WTC11 (cell line): ENCODE data around the gene RCN1. TPM values are rescaled to one million over a fixed set of nuclear protein-coding genes. Genes with fewer than 3 reads are reported as not detected.

Experiments used
- ATAC-seq: fragments of 200-7000 bp; cut with Tn5 transposase; 2 replicates; pipeline ENCODE4 v1.10.0; 2021; ENCODE audit warnings: mild to moderate bottlenecking, moderate library complexity
- CTCF ChIA-PET: fragments of 300-600 bp; sonication (Branson Sonifier 250); formaldehyde crosslinking; loops from one replicate; lab custom pipeline; 2021; ENCODE audit warnings: antibody characterized with exemption; lab: Charles Lee
- POLR2A ChIA-PET: fragments of 350-600 bp; sonication (Branson Sonifier 250); formaldehyde crosslinking; loops from one replicate; lab custom pipeline; 2021; ENCODE audit warnings: antibody characterized with exemption; lab: Charles Lee
- DNase-seq: peaks from one replicate; pipeline ENCODE4 v3.0.0; 2021; ENCODE audit warnings: low spot score
- H3K27ac Mint-ChIP-seq: 2 replicates; pipeline ENCODE4 v1.8.0; 2021; ENCODE audit warnings: mixed read lengths
- H3K27me3 Mint-ChIP-seq: 2 replicates; pipeline ENCODE4 v1.8.0; 2021; ENCODE audit warnings: low read depth, mild to moderate bottlenecking, moderate library complexity, mixed read lengths
- H3K36me3 Mint-ChIP-seq: 2 replicates; pipeline ENCODE4 v1.8.0; 2021; ENCODE audit warnings: mixed read lengths
- H3K4me1 Mint-ChIP-seq: 2 replicates; pipeline ENCODE4 v1.8.0; 2022; ENCODE audit warnings: mixed read lengths
- H3K4me3 Mint-ChIP-seq: 2 replicates; pipeline ENCODE4 v1.8.0; 2021; ENCODE audit warnings: mild to moderate bottlenecking, moderate library complexity, mixed read lengths
- H3K9me3 Mint-ChIP-seq: 2 replicates; pipeline ENCODE4 v1.8.0; 2021; ENCODE audit warnings: mixed read lengths
- ATF1 ChIP-seq: sonication (generic); formaldehyde crosslinking; IDR thresholded peaks from 2 replicates; pipeline ENCODE4 v1.8.1; 2023; ENCODE audit warnings: mild to moderate bottlenecking, moderate library complexity, missing genetic modification reagents
- CBFB ChIP-seq: sonication (generic); formaldehyde crosslinking; IDR thresholded peaks from 2 replicates; pipeline ENCODE4 v1.8.1; 2022; ENCODE audit warnings: mild to moderate bottlenecking, low read depth, missing genetic modification reagents
- ESRRA ChIP-seq: sonication (generic); formaldehyde crosslinking; IDR thresholded peaks from 2 replicates; pipeline ENCODE4 v1.8.1; 2022; ENCODE audit warnings: mild to moderate bottlenecking, missing genetic modification reagents, borderline replicate concordance
- FOXP4 ChIP-seq: sonication (generic); formaldehyde crosslinking; IDR thresholded peaks from 2 replicates; pipeline ENCODE4 v1.8.0; 2022; ENCODE audit warnings: mild to moderate bottlenecking, missing genetic modification reagents
- IRF2 ChIP-seq: sonication (generic); formaldehyde crosslinking; IDR thresholded peaks from 2 replicates; pipeline ENCODE4 v1.8.0; 2022; ENCODE audit warnings: low read depth, missing genetic modification reagents, borderline replicate concordance
- NFATC4 ChIP-seq: fragments of 250-450 bp; sonication (Bioruptor Pico); IDR thresholded peaks from 2 replicates; pipeline ENCODE4 v1.9.0; 2021; ENCODE audit warnings: mild to moderate bottlenecking
- SMAD3 ChIP-seq: sonication (generic); formaldehyde crosslinking; IDR thresholded peaks from 2 replicates; pipeline ENCODE4 v1.8.0; 2022; ENCODE audit warnings: missing genetic modification reagents, mild to moderate bottlenecking, borderline replicate concordance
- total RNA-seq: library from RNA; stranded (reverse); gene quantifications from 3 replicates; pipeline ENCODE4 v1.2.3, GENCODE V29; 2021
- TF ChIP-seq, protein P1 (sequence below): fragments of 250-450 bp; sonication (Bioruptor Pico); IDR thresholded peaks from 2 replicates; pipeline ENCODE4 v1.8.0; 2021; ENCODE audit warnings: mild to moderate bottlenecking
- TF ChIP-seq, protein P2 (sequence below): sonication (generic); formaldehyde crosslinking; IDR thresholded peaks from 2 replicates; pipeline ENCODE4 v1.8.1; 2023; ENCODE audit warnings: mild to moderate bottlenecking, missing genetic modification reagents, moderate library complexity
- TF ChIP-seq, protein P3 (sequence below): fragments of 250-450 bp; sonication (Bioruptor Pico); IDR thresholded peaks from 2 replicates; pipeline ENCODE4 v2.1.2; 2022; ENCODE audit warnings: mild to moderate bottlenecking, moderate library complexity
- TF ChIP-seq, protein P4 (sequence below): sonication (generic); formaldehyde crosslinking; IDR thresholded peaks from 2 replicates; pipeline ENCODE4 v1.8.0; 2022; ENCODE audit warnings: mild to moderate bottlenecking, missing genetic modification reagents

Gene RCN1
- total RNA-seq, 1 experiment from 2014 or later = 96.2 TPM

DNA sequence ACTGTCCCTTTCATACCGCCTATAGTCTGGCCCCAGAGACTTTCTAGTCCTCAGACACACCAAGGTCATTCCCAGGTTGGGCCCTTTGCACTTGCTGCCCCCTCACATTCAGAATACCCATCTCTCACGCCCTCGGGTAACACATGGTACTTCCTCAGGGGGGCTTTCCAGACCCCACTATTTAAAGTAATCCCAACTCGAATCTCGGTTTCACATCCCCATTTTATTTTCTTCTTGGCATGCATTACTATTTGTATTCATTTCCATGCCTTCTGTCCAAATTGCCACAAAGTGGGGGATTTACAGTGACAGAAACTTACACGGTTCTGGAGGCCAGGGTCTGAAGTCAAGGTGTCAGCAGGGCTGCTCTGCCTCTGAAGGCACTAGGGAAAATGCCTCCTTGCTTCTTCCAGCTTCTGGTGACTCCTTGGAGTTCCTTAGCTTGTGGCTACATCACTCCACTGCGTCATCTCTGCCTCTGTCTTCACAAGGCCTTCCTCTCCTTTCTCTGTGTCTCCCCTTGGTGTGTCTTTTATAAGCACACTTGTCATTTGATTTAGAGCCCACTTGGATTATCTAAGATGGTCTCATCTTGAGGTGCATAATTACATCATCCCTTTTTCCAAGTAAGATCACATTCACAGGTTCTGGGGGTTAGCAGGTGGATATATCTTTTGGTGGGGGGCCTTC, 15.1 kb downstream of the RCN1 start (continued):
- TF ChIP-seq, protein P1, sequence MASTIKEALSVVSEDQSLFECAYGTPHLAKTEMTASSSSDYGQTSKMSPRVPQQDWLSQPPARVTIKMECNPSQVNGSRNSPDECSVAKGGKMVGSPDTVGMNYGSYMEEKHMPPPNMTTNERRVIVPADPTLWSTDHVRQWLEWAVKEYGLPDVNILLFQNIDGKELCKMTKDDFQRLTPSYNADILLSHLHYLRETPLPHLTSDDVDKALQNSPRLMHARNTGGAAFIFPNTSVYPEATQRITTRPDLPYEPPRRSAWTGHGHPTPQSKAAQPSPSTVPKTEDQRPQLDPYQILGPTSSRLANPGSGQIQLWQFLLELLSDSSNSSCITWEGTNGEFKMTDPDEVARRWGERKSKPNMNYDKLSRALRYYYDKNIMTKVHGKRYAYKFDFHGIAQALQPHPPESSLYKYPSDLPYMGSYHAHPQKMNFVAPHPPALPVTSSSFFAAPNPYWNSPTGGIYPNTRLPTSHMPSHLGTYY (CRISPR knock-in tag) = no peak
- no peak for TF ChIP-seq NFATC4 (CRISPR knock-in tag)

DNA sequence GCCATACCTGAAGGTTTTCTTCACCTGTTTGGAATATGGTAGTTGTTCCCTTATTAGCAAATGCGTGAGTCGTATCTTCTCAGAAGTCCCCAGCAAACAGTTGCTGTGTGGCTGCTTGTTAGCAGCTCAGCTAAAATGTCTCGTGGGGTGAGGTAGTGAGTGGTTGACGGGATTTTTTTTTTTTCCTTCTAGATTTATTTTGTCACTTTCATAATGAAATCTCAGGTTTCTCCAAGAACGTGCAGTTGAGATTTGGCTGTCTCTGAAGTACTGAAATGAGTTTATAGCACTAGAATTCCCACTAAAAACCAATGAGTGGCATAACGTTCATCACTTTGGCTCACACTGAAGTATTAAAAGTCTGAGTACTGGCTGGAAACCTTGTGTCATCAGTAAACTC, 16.8 kb downstream of the RCN1 start:
- no peak for ATAC-seq
- TF ChIP-seq FOXP4 (CRISPR knock-in tag) (no peak), SMAD3 (no peak)
- TF ChIP-seq, protein P2, sequence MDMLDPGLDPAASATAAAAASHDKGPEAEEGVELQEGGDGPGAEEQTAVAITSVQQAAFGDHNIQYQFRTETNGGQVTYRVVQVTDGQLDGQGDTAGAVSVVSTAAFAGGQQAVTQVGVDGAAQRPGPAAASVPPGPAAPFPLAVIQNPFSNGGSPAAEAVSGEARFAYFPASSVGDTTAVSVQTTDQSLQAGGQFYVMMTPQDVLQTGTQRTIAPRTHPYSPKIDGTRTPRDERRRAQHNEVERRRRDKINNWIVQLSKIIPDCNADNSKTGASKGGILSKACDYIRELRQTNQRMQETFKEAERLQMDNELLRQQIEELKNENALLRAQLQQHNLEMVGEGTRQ (CRISPR knock-in tag) = no peak
- TF ChIP-seq, protein P3, sequence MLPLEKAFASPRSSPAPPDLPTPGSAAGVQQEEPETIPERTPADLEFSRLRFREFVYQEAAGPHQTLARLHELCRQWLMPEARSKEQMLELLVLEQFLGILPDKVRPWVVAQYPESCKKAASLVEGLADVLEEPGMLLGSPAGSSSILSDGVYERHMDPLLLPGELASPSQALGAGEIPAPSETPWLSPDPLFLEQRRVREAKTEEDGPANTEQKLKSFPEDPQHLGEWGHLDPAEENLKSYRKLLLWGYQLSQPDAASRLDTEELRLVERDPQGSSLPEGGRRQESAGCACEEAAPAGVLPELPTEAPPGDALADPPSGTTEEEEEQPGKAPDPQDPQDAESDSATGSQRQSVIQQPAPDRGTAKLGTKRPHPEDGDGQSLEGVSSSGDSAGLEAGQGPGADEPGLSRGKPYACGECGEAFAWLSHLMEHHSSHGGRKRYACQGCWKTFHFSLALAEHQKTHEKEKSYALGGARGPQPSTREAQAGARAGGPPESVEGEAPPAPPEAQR (CRISPR knock-in tag) = no peak
- ChIA-PET POLR2A (no interaction called here), CTCF (no interaction called here)
- Mint-ChIP-seq H3K27ac (no peak overlapping the region), H3K27me3 (no peaks in the 10 kb centered on the region), H3K4me1 (peaks cover 3% of the 10 kb centered on the region; the same call in 1 of the 2 replicates), H3K4me3 (no peak overlapping the region), H3K9me3 (no peaks in the 10 kb centered on the region), H3K36me3 (peaks cover 21% of the 10 kb centered on the region)
- no peak for DNase-seq

GRCh38 chr11:32108576-32108975, 17.7 kb downstream of the RCN1 start:
- Mint-ChIP-seq H3K9me3 (no peaks in the 10 kb centered on the region), H3K36me3 (peaks cover 12% of the 10 kb centered on the region), H3K27ac (no peak overlapping the region), H3K4me3 (no peak overlapping the region), H3K27me3 (no peaks in the 10 kb centered on the region), H3K4me1 (peaks cover 11% of the 10 kb centered on the region)
- ChIA-PET CTCF (interaction anchor here (1.1 kb wide), 1 partner anchor 18 kb away, joined by 3 read pairs; no protein-coding TSS in a partner anchor), POLR2A (no interaction called here)
- TF ChIP-seq ATF1 (CRISPR knock-in tag) = no peak
- no peak for TF ChIP-seq ESRRA (CRISPR knock-in tag)
- TF ChIP-seq IRF2 (CRISPR knock-in tag) = no peak
- DNase-seq = no peak
- ATAC-seq = no peak

DNA sequence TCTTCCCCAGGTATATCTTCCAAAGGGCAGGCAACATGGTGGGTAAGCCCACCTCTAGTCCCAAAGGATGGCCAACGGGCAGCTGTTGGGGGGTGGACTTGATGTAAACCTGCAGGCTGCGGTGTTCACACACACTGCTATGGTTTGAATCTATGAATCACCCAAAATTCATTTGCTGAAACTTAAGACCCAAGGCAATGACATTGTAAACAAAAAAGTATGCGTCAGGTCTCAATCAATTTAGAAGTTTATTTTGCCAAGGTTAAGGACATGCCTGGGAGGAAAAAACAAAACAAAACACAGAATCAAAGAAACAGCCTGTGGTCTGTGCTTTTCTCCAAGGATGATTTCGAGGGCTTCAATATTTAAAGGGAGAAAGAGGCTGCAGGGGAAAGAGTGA, 18.3 kb downstream of the RCN1 start:
- Mint-ChIP-seq H3K4me1 (peaks cover 13% of the 10 kb centered on the region), H3K27ac (no peak overlapping the region), H3K36me3 (peaks cover 7% of the 10 kb centered on the region), H3K27me3 (no peaks in the 10 kb centered on the region), H3K9me3 (no peaks in the 10 kb centered on the region), H3K4me3 (no peak overlapping the region)
- ChIA-PET POLR2A (no interaction called here), CTCF (interaction anchor here (1.1 kb wide), 1 partner anchor 19 kb away, joined by 3 read pairs; no protein-coding TSS in a partner anchor)
- TF ChIP-seq, protein P4, sequence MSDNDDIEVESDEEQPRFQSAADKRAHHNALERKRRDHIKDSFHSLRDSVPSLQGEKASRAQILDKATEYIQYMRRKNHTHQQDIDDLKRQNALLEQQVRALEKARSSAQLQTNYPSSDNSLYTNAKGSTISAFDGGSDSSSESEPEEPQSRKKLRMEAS (CRISPR knock-in tag) = no peak
- TF ChIP-seq CBFB (CRISPR knock-in tag) = no peak
- DNase-seq (no peak), ATAC-seq (no peak)
